GM12878 (cell line): ENCODE data around the gene PPP2R3B. TPM values are rescaled to one million over a fixed set of nuclear protein-coding genes. Genes with fewer than 3 reads are reported as not detected.

Experiments
- ATAC-seq: fragments of 200-7000 bp; cut with Tn5 transposase; 3 replicates; pipeline ENCODE4 v1.9.1; 2020; ENCODE audit warnings: mild to moderate bottlenecking, moderate library complexity
- BruUV-seq: library from RNA; stranded (reverse); fragments of 400-500 nt; replicated peaks from 2 replicates; lab custom pipeline; 2021; lab: Mats Ljungman, UMichigan
- CTCF ChIA-PET: fragments of 300-600 bp; sonication (Branson Sonifier 250); formaldehyde crosslinking; extraction: SDS; loops from one replicate; lab custom pipeline; 2021; ENCODE audit warnings: inconsistent platforms; lab: Yijun Ruan, JAX
- POLR2A ChIA-PET: fragments of 350-600 bp; formaldehyde crosslinking; extraction: SDS; loops from one replicate; lab custom pipeline; 2021; ENCODE audit warnings: inconsistent platforms; lab: Charles Lee
- RAD21 ChIA-PET: fragments of 300-600 bp; sonication (Branson Sonifier 250); formaldehyde crosslinking; loops from one replicate; lab custom pipeline; 2023; ENCODE audit warnings: antibody characterized with exemption; ENCODE audit not compliant: unreplicated experiment; lab: Charles Lee
- SMC1A ChIA-PET: fragments of 300-600 bp; sonication (Branson Sonifier 250); formaldehyde crosslinking; loops from one replicate; lab custom pipeline; 2023; ENCODE audit not compliant: unreplicated experiment, uncharacterized antibody; lab: Charles Lee
- DNase-seq: peaks from one replicate; pipeline ENCODE4 v3.0.0-alpha.2; 2011; ENCODE audit warnings: low read depth, low spot score
- FAIRE-seq: peaks from 3 replicates; lab custom pipeline; 2011; peaks lifted over from hg19 to GRCh38; lab: Jason Lieb, UNC
- H2AFZ ChIP-seq: 2 replicates; pipeline ENCODE4 v1.6.0; 2011; ENCODE audit warnings: low read depth, low read length, control low read depth; ENCODE audit not compliant: control insufficient read depth
- H3K27ac ChIP-seq: 2 replicates; pipeline ENCODE4 v1.5.1; 2011; ENCODE audit warnings: control low read depth; ENCODE audit not compliant: control insufficient read depth, insufficient read depth
- H3K27me3 ChIP-seq, 2 experiments: replicated peaks in 1 of 2; 2 replicates each; pipeline versions ENCODE4 v1.6.0 to v1.6.1; 2011; ENCODE audit warnings: low read length in 1 of 2; ENCODE audit not compliant: control insufficient read depth in 2 of 2, insufficient read depth in 2 of 2
- H3K36me3 ChIP-seq, 2 experiments: 2 replicates each; pipeline ENCODE4 v1.5.1; 2011; ENCODE audit warnings: low read length in 1 of 2; ENCODE audit not compliant: control insufficient read depth in 2 of 2, insufficient read depth in 2 of 2
- H3K4me1 ChIP-seq: 2 replicates; pipeline ENCODE4 v1.6.1; 2011; ENCODE audit warnings: mild to moderate bottlenecking, low read length, moderate library complexity, mixed read lengths; ENCODE audit not compliant: control insufficient read depth, insufficient read depth
- H3K4me2 ChIP-seq: 2 replicates; pipeline ENCODE4 v1.6.0; 2011; ENCODE audit warnings: control low read depth; ENCODE audit not compliant: control insufficient read depth, insufficient read depth
- H3K4me3 ChIP-seq: fragments of 200-600 bp; sonication (generic); 2 replicates; pipeline ENCODE4 v1.5.1; 2016
- H3K79me2 ChIP-seq: 2 replicates; pipeline ENCODE4 v1.6.0; 2011; ENCODE audit warnings: low read length; ENCODE audit not compliant: control insufficient read depth, insufficient read depth
- H3K9ac ChIP-seq: 2 replicates; pipeline ENCODE4 v1.8.0; 2011; ENCODE audit warnings: low read length, control low read depth, mixed read lengths; ENCODE audit not compliant: control insufficient read depth, insufficient read depth
- H3K9me3 ChIP-seq: replicated peaks from 3 replicates; pipeline ENCODE4 v1.5.1; 2011; ENCODE audit warnings: mild to moderate bottlenecking, low read length; ENCODE audit not compliant: control insufficient read depth, insufficient read depth
- H4K20me1 ChIP-seq: 2 replicates; pipeline ENCODE4 v1.6.0; 2011; ENCODE audit not compliant: control insufficient read depth, insufficient read depth
- BCL11A ChIP-seq: IDR thresholded peaks from 2 replicates; pipeline ENCODE4 v1.6.1; 2011; ENCODE audit warnings: low read depth, low read length
- CBX5 ChIP-seq: sonication (generic); IDR thresholded peaks from 2 replicates; pipeline ENCODE4 v1.6.1; 2016; ENCODE audit warnings: low read depth, moderate library complexity, mild to moderate bottlenecking, inconsistent platforms
- CREM ChIP-seq: IDR thresholded peaks from 2 replicates; pipeline ENCODE4 v1.6.1; 2014; ENCODE audit warnings: antibody characterized with exemption, low read depth
- E4F1 ChIP-seq: fragments of 450-650 bp; IDR thresholded peaks from 2 replicates; pipeline ENCODE4 v1.6.1; 2018; ENCODE audit warnings: borderline replicate concordance, mild to moderate bottlenecking; ENCODE audit not compliant: partially characterized antibody
- HCFC1 ChIP-seq: fragments of 150-350 bp; IDR thresholded peaks from 2 replicates; pipeline ENCODE4 v1.6.1; 2014; ENCODE audit warnings: low read length
- RFX5 ChIP-seq: IDR thresholded peaks from 2 replicates; pipeline ENCODE4 v1.6.1; 2011; ENCODE audit warnings: low read depth, low read length, improper control_type of control experiment
- SMARCA5 ChIP-seq: fragments of 450-650 bp; IDR thresholded peaks from 2 replicates; pipeline ENCODE4 v1.6.1; 2017; ENCODE audit warnings: mild to moderate bottlenecking
- SRF ChIP-seq, 2 experiments: IDR thresholded peaks; 2 replicates each; pipeline ENCODE4 v1.6.1; 2011; ENCODE audit warnings: low read depth in 2 of 2, low read length in 2 of 2, mild to moderate bottlenecking in 1 of 2, moderate library complexity in 1 of 2
- YY1 ChIP-seq: IDR thresholded peaks from 2 replicates; pipeline ENCODE4 v1.6.1; 2011; ENCODE audit warnings: low read depth, mild to moderate bottlenecking, low read length
- WGBS: methylation state at CpG from one replicate; pipeline ENCODE4 v1.1.6; 2016; ENCODE audit warnings: low lambda C conversion rate; ENCODE audit not compliant: insufficient replicate concordance, insufficient coverage; ENCODE audit errors: missing lambda C conversion rate; 5-methylcytosine and 5-hydroxymethylcytosine counted together
- in situ Hi-C: fragments of 300-500 bp; cut with MboI; formaldehyde crosslinking; loops from 9 replicates; pipeline ENCODE4 v1.14.3; 2018; ENCODE audit warnings: mixed read lengths
- intact Hi-C: fragments of 100-400 bp; cut with micrococcal nuclease; formaldehyde crosslinking; loops from one replicate; pipeline ENCODE4 v1.14.2; 2022; ENCODE audit not compliant: unreplicated experiment
- polyA plus RNA-seq, 11 experiments: library from polyadenylated mRNA; depleted of rRNA in 4 of 11; unstranded in 6 of 11; stranded (reverse) in 5 of 11; fragments of >200 nt; fragmentation: Nextera tagmentation in 4 of 11; fragmentation: Illumina TruSeq in 1 of 11; extraction: Ambion mirVana in 4 of 11; extraction: Trizol in 1 of 11; gene quantifications; 1 replicate in 1 of 11; 2 replicates in 10 of 11; pipeline versions ENCODE4 v1.2.1 to v1.2.3, GENCODE V29; 2011 to 2016; ENCODE audit warnings: inconsistent platforms in 2 of 11, missing spikeins in 2 of 11, low read depth in 1 of 11
- total RNA-seq, 4 experiments: library from RNA; depleted of rRNA in 3 of 4; stranded (reverse); fragments of >200 nt in 3 of 4; fragmentation: Illumina TruSeq in 1 of 4; extraction: Trizol in 1 of 4; gene quantifications; 2 replicates each; pipeline versions ENCODE4 v1.2.1 to v1.2.3, GENCODE V29; 2013 to 2021
- TF ChIP-seq, protein P1 (sequence below): IDR thresholded peaks from 2 replicates; pipeline ENCODE4 v1.6.1; 2011; ENCODE audit warnings: low read depth, mild to moderate bottlenecking, low read length, moderate library complexity, borderline replicate concordance; ENCODE audit errors: extremely low read depth

The PPP2R3B gene
- total and polyA plus RNA-seq, 10 of the 15 experiments (the other 5 are each of a cell fraction or from before 2014, with no cell fraction given), result 0.11 to 34.3 (median 9.7) TPM; not detected in 1

DNA sequence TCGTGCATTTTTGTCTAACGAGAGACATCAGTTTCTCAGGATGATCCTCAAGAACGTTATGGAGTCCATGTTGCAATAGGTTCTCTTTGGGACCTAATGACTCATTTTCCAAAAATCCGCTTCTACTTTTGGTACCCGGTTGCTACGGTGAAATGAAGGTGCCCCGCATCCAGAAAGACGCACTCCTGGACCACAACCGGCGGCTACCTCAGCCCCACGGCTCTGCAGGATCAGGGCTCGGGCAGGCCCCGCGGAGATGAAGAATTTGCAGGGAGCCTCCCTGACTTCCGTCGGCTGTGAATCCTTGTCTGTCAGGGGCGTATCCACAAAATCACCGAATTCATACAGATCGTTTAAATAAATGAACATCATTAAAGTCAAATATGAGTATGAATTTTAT is 83.7 kb downstream of the PPP2R3B start:
- H3K27ac ChIP-seq, result no peak overlapping the region
- H3K4me2 ChIP-seq, result no peak overlapping the region
- ChIA-PET RAD21 (no interaction called here), POLR2A (no interaction called here), SMC1A (no interaction called here), CTCF (no interaction called here)
- WGBS, result 99% methylated on average over 19 of the region's 19 CpGs
- no peak for ATAC-seq
- no peak overlapping the region for H3K4me3 ChIP-seq
- H3K27me3 ChIP-seq, result no peaks in the 10 kb centered on the region
- peaks cover 4 to 13% of the 10 kb centered on the region in 2 experiments; a peak in 3 of 4 replicates for H3K36me3 ChIP-seq
- no peak overlapping the region for H3K9ac ChIP-seq
- FAIRE-seq, result no peak
- in situ Hi-C loops (no loop called here), intact Hi-C loops (no loop called here)
- TSS peak; percentile 73 for BruUV-seq
- DNase-seq, result no peak
- no peaks in the 10 kb centered on the region for H3K79me2 ChIP-seq
- H3K4me1 ChIP-seq, result no peaks in the 10 kb centered on the region
- H3K9me3 ChIP-seq, result peaks cover 2% of the 10 kb centered on the region; the same call in 1 of the 3 replicates
- no peak overlapping the region for H2AFZ ChIP-seq
- TF ChIP-seq SMARCA5, result no peak
- no peak for TF ChIP-seq CBX5
- TF ChIP-seq SRF (IDR thresholded peaks at IDR 0.05; ENCODE audit: low read depth in 2 of 2, low read length in 2 of 2), result no peak
- TF ChIP-seq, protein P1, sequence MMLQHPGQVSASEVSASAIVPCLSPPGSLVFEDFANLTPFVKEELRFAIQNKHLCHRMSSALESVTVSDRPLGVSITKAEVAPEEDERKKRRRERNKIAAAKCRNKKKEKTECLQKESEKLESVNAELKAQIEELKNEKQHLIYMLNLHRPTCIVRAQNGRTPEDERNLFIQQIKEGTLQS, result no peak
- TF ChIP-seq BCL11A, result no peak
- TF ChIP-seq HCFC1, result no peak
- no peak for TF ChIP-seq RFX5
- TF ChIP-seq YY1, result no peak
- TF ChIP-seq E4F1, result no peak
- no peak for TF ChIP-seq CREM
- no peaks in the 10 kb centered on the region for H4K20me1 ChIP-seq
